GM21529 (cell line): ENCODE measurements around the gene CLEC1A.
A peak's percentile ranks its signal among the peaks of the same experiment; 100 is the strongest.

ENCODE experiments used
- ATAC-seq: cut with Tn5 transposase; IDR thresholded peaks from one replicate; pipeline ENCODE4 v1.9.1; 2021; ENCODE audit not compliant: unreplicated experiment

Gene CLEC1A, protein sequence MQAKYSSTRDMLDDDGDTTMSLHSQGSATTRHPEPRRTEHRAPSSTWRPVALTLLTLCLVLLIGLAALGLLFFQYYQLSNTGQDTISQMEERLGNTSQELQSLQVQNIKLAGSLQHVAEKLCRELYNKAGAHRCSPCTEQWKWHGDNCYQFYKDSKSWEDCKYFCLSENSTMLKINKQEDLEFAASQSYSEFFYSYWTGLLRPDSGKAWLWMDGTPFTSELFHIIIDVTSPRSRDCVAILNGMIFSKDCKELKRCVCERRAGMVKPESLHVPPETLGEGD

DNA sequence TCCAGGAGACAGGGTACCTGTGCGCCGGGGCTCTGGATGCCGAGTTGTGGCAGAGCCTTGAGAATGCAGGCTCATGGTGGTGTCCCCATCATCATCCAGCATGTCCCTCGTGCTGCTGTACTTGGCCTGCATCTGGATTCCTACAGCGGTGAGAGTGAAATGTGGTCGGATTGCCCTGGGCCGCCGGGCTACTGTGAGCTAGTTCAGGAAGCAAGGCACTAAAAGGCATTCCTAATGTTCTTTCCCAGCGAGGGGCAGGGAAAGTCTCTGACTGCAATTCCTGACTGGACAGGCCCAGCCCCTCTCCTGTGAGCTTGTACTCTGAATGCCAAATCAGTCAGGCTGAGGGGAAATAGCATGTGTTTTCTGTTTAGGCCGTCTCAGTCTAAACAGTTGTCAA is at the start of gene CLEC1A:
TSS of gene CLEC1A (minus strand) at position 195 of the 400 bp plus-strand sequence. CDS start at position 132, 63 bp downstream.
- no peak for ATAC-seq

DNA sequence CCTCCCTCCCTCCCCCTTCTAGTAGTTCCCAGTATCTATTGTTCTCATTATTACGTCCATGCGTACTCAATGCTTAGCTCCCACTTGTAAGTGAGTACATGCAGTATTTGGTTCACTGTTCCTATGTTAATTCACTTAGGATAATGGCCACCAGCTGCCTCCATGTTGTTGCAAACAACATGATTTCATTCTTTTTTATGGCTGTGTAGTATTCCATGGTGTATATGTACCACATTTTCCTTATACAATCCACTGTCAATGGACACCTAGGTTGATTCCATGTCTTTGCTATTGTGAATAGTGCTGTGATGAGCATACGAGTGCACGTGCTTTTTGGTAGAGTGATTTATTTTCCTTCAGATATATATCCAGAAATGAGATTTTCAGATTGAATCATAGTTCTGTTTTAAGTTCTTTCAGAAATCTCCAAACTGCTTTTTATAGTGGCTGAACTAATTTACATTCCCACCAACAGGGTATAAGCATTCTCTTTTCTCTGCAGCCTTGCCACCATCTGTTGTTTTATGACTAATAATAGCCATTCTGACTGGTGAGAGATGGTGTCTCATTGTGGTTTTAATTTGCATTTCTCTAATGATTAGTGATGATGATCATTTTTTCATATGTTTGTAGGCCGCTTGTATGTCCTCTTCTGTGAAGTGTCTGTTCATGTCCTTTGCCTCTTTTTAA is 49.1 kb upstream of the CLEC1A start:
- peak; percentile 72 for ATAC-seq

DNA sequence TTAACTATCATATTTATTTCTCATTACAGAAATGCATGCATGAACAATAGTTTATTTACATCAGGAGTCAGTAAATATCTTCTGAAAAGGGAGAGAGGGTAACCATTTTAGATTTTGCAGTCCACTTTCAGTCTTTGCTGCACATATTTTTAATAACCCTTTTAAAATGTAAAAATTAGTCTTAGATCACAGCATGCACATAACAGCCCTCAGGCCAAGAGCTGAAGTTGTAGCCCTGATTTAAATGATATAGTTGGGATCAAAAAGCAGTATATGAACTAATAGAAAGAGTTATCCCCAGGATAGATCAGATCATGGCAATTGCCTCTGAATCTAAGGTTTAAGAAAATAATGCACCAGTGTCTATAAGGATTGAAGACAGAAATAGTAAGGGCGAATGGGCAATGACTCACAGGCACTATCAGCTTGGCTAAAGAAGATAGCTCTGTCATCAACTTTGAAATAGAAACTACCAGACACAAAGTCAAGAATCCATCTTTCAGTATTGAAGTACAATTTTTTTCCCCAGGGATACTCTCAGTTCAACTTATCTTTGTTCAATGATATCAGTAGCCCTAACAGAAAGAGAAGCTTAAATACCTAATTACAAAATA is 44.3 kb upstream of the CLEC1A start:
- ATAC-seq = no peak

DNA sequence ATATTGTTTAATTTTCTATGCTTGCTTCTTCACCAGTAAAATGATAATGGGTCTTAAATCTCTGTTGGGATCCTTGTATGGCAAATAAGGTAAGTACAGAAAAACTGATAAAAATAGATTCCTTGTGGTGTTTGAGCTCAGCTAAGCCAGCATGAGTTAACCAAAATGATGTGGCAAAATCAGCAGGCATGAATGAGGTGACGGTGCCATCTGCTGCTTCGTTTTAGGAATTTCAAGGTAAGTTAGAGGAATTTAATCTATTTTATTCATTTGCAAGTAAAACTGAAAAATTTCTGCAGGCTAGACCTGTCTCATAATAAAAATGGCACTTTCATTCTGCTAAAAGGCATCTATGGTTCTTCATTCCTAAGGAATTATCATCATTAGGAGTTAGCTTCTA is 41.2 kb upstream of the CLEC1A start:
- ATAC-seq = no peak

DNA sequence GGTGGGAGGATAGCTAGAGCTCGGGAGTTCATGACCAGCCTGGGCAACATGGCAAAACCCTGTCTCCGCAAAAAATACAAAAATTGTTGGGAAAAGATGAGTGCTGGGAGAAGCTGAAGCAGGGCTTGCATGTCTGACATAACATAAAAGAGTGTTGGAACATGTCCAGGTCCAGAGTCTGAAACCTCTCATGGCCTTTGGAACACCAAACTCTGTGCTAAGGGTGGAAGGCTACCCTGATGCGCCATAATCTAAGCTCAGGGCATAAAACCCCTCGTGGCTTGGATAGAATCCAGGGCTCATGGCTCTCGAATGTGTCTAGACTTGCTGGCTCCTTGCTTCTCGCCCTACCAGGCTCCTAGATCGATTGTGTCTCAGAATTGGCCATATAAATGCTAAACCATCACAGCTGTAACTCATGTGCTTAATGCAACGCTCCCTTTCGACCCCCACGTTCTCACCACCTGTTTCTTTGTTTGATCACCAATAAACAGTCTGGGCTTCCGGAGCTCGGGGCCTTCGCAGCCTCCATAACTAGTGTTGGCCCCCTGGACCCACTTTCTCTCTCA is 37.9 kb upstream of the CLEC1A start:
- ATAC-seq = no peak

DNA sequence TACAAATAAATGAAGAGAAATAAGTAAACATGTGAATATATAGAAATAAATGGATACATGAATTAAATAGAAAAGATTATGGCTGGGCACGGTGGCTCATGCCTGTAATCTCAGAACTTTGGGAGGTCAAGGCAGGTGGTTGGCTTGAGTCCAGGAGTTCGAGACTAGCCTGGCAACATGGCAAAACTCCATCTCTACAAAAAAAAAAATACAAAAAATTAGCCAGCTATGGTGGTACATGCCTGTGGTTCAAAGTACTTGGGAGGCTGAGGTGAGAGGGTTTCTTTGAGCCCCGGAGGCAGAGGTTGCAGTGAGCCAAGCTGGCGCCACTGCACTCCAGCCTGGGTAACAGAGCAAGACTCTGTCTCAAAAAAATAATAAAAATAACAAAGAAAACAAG is 36.3 kb upstream of the CLEC1A start:
- no peak for ATAC-seq

DNA sequence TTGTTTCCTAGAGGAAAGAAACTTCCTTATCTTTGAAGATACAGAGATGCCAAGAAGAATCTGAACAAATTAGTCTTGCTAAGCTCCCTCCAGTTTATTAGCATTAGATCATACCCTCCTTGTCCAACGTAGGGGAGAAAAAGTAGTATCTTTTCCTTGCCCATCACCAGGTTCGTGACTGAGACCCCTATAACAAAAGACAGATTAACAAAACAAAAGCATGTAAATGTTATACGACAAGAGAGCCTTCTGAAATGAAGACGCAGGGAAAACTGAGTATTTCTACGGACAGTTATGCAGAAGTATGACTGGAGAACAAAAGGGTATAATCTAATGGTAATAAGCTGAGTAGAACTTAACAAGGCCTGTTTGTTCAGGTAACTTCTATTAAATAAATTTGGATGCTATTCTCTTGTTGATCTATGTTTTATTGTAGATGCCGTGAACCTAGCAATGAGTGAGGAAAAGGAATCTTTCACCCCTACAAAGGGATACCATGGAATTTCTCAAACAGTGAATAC is 34.1 kb upstream of the CLEC1A start:
- ATAC-seq = no peak

DNA sequence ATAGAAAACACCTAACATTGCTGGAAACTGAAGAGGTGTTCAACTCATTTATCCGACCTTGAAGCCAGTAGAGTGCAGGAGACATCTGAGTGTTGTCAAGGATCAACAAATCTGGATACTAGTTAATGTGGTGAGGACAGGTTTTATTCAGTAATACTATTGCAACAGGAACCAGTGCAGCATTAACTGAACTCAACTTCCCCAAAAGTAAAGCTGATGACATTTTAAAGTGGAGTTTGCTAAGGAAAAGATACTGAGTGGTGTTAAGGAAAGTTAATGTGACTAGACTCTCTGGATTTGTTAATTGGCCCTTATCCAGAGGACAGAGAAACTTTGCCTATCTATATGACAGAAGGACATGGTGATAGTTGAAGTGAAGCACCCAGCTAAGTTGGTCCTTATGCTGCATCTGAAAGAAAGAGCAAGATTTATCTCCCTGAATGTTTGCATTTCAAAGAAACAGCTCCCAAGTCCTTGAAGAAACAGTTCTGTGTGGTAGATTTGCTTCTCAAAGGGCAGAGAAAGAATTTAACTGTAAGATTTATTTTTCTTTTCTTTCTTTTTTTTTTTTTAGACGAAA is 32.4 kb upstream of the CLEC1A start:
- ATAC-seq = no peak

DNA sequence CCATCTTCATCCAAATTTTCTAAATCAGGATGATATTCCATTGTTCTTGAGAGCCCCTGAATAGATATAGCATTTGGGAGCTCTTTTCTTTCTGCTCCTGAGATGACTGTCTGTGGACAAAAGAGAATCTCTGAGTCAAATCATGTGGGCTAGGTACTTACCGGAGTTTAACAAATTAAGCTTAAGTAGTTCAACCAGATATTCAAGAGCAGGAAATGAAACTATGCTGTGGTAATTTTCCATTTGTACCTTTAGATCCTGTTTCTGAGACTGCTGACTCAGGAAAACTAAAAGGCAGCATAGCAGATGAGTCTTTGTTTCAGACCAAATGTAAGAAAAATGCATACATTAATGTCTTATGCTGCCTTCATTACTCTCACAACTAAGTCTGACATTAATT is 31.3 kb upstream of the CLEC1A start, which contains the start of gene CLEC7A:
TSS of gene CLEC7A (minus strand) at position 158 of the 400 bp plus-strand sequence. CDS start at position 41, 117 bp downstream.
- peak; percentile 94 for ATAC-seq

DNA sequence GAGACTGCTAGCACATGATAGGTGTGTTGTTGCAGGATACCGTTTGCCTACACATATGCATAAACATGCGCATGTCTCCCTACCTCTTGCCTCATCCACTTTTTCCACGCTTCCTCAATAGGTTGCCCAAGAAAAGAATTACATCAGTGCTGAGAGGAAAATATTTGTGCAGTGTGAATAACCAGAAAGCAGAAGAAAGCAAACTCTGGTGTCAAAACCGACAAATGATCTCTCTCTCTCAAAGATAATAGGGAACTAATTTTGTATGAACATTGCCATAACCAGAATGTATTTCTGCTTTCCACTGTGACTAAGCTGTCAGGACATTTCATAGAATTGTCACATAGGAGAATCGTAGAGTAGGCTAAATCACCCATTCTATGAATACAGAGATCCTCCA is 29.9 kb upstream of the CLEC1A start:
- no peak for ATAC-seq

DNA sequence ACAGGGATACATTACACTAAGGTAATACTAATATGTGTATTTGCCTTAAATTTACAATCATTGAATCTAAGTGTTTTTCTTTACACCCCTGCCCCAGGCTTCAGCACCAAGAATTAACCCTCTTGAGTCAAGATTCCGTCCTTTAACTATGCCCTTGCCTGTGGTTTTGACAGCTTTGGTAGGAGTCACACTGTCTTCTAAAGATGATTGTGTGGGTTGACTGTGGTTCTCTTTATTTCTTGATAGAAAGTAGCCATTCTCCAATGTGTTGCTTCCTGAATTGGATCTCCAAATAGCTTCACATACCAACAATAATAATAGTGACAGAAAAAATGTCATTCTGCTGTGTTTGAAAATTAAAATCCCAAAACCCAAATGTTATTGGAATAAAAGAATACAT is 27.6 kb upstream of the CLEC1A start:
- no peak for ATAC-seq

DNA sequence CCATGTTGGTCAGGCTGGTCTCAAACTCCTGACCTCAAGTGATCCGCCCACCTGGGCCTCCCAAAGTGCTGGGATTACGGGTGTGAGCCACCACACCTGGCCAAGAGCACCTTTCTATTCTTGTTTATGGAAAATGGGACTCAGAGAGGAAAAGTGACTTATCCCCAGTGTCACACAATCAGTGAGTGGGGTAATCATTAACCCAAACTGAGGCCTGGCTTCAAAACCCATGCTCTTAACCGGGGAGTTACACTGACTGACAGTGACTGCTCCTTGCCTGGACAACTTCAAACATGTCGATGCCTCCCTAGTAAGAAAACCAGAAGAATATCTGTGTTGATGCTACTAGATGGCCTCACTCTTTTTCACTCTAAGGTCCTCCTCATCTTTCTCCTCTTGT is 23.9 kb upstream of the CLEC1A start:
- no peak for ATAC-seq

DNA sequence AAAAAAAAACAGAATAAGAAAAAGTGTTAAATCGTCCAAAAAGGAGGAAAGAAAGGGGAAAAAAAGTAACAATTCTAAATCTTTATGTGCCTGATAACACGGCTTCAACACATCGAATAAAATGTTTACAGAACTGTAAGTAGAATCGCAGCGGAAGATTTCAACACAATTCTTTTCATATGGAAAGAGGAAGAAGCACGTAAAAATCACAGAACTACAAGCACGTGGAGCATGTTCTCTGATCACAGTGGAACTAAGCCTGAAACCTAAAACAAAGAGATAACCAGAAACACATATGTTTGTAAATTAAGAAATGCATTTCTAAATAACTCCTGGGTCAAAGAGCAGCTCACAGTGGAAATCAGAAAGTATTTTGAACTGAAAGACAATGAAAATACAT is 22.5 kb upstream of the CLEC1A start:
- ATAC-seq = no peak

DNA sequence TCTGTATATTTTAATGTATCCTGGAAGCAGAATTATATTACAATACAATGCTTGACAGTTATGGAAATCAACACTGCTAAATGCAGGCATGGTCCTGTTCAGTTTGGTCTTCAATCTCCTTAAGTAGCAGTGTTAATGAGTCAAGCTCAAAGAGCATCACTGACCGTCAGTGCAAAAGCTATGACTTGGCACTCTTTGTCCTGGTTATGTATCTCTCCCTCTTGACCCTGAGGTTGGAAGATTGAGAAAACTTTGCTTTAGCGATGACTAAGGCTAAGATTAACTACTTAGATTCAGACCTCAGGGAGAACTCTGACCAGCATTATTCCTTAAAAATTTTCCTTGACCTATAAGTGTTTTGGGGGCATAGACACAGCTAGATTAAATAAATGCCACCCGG is 20.3 kb upstream of the CLEC1A start:
- no peak for ATAC-seq

DNA sequence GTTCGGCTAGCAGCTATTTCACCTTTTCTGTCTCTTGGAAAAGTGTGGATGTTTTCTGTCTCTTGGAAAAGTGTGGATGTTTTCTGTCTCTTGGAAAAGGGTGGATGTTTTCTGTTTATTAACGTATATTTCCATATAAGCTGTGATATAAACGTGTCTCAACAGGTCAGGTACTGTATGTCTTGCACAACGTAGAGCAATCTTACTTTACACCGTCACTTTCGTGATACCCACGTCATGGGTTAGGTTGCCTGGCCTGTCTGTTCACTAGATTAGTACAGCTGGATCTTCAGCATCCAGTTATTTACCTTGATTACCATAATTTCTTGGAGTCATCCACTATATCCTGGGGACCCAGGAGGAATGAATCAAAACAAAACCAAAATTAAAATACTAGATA is 17.1 kb upstream of the CLEC1A start:
- no peak for ATAC-seq

DNA sequence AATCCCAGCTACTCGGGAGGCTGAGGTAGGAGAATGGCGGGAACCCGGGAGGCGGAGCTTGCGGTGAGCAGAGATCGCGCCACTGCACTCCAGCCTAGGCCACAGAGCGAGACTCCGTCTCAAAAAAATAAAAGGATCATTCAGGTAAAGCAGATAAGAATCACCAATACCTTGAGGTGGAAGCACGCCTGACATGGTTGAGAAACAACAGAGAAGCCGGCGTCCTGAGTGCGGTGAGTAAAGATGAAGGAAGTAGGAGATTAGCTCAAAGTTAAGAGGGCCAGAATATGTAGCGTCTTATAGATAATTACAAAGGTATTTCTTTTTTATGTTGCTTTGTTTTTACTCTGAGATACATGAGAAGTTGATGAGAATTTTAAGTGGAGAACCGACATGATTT is 16.5 kb upstream of the CLEC1A start:
- ATAC-seq = no peak

DNA sequence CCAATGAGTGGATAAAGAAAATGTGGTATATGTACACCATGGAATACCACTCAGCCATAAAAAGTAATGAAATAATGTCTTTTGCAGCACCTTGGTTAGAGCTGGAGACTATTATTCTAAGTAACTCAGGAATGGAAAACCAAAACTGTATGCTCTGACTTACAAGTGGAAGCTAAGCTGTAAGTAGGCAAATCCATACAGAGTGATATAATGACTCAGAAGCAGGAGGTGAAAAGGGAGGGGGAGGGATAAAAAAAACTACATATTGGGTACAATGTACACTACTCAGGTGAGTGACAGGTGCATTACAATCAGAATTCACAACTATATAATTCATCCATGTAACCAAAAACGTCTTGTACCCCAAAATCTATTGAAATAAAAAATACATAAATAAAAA is 15.1 kb upstream of the CLEC1A start:
- no peak for ATAC-seq

DNA sequence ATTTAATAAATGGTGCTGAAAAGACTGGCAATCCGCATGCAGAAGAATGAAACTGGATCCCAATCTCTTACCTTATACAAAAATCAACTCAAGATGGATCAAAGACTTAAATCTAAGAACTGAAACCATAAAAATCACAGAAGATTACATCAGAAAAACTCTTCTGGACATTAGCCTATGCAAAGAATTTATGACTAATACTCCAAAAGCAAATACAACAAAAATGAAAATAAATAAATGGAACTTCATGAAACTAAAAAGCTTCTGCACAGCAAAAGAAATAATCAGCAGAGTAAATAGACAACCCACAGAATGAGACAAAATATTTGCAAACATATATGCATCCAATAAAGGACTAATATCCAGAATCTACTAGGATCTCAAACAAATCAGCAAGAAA is 14.3 kb upstream of the CLEC1A start:
- ATAC-seq = no peak

DNA sequence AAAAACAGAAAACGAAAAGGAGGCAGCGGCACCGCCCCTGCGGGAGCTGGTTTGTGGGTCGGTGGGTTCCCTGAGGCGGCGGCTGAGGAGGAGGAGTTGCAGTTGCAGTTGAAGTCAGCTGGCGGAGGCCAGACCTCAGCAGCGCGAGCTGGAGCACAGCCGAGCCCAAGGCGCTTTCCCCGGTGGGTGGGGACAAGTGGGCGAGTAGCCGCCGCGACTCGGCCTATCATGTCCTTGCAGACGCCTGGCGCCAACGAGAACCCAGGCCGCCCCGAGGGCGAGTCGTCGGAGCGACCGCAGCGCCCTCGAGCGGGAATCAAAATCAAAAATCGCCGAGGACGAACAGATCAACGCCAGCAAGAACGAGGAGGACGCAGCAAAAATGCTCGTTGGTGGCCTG is 12.7 kb upstream of the CLEC1A start:
- no peak for ATAC-seq

DNA sequence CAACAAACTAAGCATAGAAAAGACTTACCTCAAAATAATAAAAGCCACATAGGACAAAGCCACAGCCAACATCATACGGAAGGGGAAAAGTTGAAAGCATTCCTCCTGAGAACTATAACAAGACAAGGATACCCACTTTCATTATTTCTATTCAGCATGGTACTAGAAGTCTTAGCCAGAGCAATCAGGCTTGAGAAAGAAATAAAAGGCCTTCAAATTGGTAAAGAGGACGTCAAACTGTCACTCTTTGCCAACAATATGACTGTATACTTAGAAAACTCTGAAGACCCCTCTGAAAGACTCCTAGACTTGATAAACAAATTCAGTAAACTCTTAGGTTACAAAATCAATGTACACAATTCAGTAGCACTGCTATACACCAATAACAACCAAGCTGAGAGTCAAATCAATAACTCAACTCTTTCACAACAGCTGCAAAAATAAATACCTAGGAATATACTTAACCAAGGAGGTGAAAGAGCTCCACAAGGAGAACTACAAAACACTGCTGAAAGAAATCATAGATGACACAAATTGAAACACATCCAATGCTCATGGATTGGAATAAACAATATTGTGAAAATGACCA is 11.6 kb upstream of the CLEC1A start:
- no peak for ATAC-seq

DNA sequence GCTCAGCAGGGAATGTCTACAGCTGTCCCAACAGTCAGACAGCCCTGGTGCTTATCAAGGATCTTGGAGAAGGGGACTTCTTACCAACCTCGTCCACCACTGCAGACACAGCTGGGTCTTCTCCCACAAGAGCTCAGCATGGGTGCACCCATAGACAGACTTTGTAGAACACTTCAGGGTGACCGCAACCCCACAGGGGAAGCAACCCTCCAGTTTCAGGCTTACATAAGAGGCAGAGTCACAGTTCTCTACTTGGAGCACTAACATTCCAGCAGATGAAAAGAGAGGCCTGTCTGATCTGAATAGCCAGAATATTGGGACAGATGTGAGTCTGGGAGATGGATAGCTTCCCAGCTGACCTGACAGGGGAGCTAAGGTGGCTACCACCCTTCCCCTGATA is 3.5 kb upstream of the CLEC1A start:
- no peak for ATAC-seq
